GM18868 (cell line): ENCODE results near the gene PRSS36.
"Not testable (repeated sequence)": the region's sequence is repeated elsewhere in the genome, so short reads cannot be mapped to it uniquely, and the experiment has no call there.

Experiments used
- ATAC-seq: cut with Tn5 transposase; IDR thresholded peaks from one replicate; pipeline ENCODE4 v1.9.1; 2021; ENCODE audit warnings: mild to moderate bottlenecking, moderate library complexity; ENCODE audit not compliant: unreplicated experiment

PRSS36 gene

DNA sequence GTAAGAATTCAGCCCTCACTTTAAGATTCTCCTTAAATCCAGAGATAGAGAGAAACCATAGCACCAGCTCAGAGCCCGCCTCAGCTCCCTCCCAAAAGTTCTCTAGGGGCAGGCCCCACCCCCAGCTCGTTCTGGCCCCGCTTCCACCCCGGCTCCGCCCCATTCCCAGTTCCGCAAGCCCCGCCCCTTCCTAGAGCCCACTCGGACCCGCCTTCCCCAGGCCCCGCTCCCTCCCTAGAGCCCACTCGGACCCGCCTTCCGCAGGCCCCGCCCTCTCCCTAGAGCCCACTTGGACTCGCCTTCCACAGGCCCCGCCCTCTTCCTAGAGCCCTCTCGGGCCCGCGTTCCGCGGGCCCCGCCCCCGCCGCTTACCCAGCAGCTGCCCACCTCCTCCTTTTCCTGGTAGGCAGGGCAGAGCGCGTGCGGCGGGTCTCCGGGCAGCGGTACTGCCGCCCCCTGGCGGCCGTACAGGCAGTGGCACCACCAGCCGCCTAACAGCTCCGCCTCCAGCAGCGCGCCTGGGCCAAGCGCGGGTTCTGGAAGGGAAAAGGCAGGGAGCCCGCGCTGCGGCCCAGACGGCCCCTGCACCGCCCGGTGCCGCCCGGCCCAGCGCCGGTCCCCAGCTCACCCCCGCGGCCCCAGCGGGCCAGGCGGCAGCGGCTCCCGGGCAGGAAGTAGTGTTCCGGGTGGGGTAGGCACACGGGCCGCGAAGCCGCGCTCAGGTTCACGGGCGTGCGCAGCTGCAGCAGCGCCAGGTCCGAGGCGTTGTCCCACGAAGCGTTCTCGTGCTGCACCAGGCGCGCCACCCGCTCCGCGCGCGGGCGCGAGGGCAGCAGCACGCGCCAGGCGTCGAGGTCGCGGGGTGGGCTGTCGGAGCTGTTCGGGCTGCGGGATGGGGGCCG lies 7.5 kb downstream of the PRSS36 start:
- peak; percentile 86 for ATAC-seq

DNA sequence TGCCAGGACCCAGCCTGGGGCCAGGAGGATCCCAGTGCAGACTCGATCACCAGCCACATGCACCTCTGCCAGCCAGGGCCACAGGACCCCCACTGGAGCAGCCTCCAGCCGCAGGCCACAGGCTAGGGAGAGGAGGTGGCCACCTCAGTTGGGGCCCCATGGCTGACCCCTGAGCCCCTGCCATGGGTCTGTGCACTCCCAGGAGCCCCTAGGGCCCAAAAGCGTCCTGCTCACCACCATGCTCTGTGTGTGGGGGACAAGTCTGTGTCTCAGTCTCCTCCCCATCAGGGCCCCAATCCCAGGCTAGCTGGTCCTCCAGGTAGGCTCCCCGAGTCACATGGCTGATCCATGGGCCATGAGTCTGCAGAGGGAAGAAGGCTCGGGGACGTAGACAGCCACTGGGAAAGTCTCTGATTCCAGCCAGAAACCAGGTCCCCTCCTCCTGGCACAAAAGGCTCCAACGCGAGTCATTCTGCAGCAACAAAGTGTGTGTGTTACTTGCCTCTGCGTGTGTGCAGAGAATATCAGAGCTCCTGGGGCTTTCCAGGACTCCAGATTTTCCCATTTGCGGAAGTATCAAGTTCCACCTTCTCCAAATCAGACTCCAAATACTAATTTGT lies 8.3 kb downstream of the PRSS36 start:
- peak; percentile 1 for ATAC-seq

GRCh38 chr16:31141071-31141469 lies 8.8 kb downstream of the PRSS36 start:
- not testable (repeated sequence) for ATAC-seq

DNA sequence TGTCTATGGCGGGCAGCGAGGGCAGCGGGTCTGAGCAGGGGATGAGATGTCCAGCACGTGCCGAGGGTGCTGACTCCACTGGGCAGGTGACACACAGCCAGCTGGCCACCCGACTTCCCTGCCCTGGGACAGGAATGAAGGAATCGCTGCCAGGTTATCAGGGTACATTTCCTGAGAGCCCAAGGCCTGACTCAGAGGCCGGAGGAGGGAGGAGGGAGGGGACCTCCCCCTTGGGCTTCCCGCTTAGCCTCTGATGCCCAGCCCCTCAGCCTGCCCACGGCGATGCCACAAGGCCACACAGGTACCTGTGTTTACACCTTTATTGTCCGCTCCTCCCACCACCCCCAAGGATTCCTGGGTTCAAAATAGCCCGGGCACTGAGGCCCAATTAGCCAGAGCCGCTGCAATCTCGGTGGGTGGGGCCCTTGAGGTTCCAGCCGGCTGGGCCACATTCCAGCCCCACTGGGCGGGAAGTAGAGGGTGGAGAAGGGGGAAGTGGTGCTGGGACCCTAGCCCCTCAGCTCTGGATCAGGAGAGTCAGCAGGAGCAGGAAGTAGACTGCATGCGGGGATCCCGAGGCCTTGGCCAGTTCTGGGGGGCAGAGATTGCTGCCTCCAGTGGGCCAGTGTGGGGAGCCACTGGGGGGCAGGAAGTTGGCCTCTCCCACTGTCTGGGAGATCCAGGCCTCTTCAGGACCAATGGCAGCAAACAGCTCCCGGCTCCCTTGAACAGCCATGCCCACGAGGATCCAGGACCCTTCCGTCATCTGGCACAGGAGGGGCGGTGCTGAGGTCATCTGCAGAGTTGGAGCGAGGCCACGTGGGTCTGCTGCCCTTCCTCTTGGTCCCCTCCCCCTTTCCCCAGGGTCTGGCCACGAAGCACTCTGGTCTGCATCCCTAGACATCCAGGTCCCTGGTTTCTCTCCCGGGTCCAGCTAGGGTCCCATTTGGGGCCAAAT lies 11.0 kb downstream of the PRSS36 start:
- no peak for ATAC-seq

DNA sequence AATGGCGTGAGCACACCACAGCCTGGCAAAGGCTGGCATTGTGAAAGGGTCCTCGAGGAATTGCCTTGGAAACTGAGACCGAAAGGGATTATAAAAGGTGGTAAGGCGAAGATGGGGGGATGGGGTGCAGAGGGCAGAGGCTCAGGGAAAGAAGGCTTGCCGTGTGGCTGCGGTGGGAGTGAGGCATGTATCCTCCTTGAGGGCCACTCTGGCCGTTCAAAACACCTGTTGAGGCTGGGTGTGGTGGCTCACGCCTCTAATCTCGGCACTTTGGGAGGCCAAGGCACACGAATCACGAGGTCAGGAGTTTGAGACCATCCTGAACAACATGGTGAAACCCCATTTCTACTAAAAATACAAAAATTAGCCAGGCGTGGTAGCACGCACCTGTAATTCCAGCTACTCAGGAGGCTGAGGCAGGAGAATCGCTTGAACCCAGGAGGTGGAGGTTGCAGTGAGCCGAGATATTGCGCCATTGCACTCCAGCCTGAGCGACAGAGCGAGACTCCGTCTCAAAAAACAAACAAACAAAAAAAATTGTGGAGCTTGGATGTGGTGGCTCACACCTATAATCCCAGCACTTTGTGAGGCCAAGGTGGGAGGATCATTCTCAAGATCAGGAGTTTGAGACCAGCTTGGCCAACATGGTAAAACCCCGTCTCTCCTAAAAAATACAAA lies 12.9 kb downstream of the PRSS36 start:
- ATAC-seq, result not testable (repeated sequence)

- ATAC-seq, result no peak
Observed at GRCh38 chr16:31136287-31136662, 13.6 kb downstream of the PRSS36 start.

- no peak for ATAC-seq
Observed at GRCh38 chr16:31135535-31136286, 14.2 kb downstream of the PRSS36 start, which contains the start of gene PRSS8. Gene PRSS8, minus strand, starts transcription at chr16:31135727. Its CDS starts 229 bp downstream, at chr16:31135498.

DNA sequence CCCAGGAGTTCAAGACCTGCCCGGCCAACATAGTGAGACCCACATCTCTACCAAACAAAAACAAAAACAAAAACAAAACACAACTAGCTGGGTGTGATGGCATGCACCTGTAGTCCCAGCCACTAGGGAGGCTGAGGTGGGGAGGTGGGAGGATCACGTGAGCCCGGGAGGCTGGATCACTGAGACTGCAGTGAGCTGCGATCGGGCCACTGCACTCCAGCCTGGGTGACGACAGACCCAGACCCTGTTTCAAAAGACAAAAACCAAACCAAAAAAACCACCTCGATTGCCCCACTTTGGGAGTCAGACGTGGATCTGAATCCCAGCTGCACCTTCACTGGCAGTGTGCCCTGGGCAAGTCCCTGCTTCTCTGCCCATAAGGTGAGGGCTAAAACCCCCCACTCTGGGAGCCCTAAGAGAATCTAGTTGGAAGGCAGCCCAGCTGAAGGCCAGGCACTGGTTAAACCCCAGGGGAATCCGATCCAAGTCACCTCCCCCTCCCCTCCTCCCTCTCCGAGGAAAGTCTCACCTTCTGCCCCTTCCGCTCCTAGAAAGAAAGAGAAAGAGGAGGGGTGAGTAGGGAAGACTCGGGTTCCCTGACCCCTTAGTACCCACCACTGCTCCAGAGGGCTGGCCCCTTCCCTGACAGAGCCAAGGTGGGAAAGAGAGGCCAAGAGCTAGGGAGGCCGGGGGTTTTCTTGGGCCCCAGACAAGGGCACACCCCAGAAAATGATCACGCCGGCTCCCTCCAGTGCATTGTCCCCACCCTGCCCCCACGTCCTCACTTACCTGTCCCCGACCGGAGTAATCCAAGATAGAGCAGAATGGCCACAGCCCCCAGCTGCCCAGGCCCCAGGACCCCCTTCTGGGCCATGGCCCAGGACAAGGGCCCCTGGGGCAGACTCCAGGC lies 15.0 kb downstream of the PRSS36 start:
- no peak for ATAC-seq

- ATAC-seq, result no peak
Observed at GRCh38 chr16:31134091-31134571, 15.7 kb downstream of the PRSS36 start.

GRCh38 chr16:31133046-31133501 lies 16.8 kb downstream of the PRSS36 start:
- ATAC-seq, result no peak

- ATAC-seq, result no peak
Observed at GRCh38 chr16:31132303-31132979, 17.4 kb downstream of the PRSS36 start.

DNA sequence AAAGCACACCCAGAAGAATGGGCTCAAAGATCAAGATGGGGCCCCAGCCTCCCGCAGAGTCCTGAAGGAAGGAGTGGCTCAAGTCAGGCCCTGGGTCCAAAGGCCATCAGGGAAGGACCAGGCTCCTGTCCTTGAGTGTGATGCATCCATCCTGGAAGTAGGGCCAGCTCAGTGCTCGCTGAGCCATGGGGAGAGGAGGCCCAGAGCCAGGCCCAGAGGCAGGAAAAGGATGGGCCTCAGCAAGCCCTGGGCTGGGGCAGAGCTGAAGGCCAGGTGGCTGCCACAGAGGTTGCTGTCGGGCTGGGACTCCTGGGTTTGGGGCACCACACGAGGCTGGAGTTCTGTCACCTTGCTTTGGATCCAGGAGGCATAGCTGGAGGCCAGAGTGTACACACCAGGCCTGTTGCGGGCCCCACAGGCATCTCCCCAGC lies 18.0 kb downstream of the PRSS36 start:
- no peak for ATAC-seq

GRCh38 chr16:31131416-31131815 lies 18.4 kb downstream of the PRSS36 start:
- ATAC-seq, result no peak

- no peak for ATAC-seq
Observed at GRCh38 chr16:31130899-31131298, 19.0 kb downstream of the PRSS36 start.

- no peak for ATAC-seq
Observed at GRCh38 chr16:31130336-31130891, 19.5 kb downstream of the PRSS36 start.

DNA sequence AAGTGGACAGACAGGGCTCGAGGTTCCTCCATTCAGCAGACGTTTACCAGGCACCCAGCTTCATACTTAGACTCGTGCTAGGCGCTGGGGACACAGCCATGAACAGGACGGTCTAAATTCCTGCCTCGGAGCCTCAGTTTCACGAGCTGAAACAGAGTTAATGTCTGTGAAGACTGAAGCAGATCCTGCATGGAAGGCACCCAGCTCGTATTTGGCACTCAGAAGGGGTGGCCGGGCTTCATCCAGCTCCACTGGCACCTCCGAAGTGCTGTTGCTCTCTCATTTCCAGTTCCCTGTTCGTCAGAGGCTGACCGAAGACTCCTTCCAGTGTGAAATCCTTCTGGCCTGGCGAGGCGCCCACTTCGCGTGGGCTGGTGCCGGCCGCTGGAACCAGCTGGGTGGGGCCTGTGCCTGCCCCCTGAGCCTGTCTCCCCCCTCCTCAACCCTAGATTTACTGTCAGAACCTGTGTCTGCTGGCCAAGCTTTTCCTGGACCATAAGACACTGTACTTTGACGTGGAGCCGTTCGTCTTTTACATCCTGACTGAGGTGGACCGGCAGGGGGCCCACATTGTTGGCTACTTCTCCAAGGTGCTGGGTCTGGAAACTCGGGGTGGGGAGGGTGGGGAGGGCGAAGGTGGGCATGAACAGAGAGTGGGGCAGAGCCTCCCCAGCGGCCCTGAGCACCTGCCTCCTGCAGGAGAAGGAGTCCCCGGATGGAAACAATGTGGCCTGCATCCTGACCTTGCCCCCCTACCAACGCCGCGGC lies 20.1 kb downstream of the PRSS36 start:
- no peak for ATAC-seq
